Erythroblast (primary cell): ENCODE data around the gene BIN2.

Source experiments
- DNase-seq, 2 experiments: peaks; one replicate each; lab custom pipeline; 2025; lab: John Stamatoyannopoulos, UW
- GATA1 ChIP-seq: IDR thresholded peaks from 2 replicates; pipeline ENCODE4 v1.6.1; 2011; ENCODE audit warnings: low read depth, mild to moderate bottlenecking, control low read depth, low read length, moderate library complexity
- POLR2A ChIP-seq: IDR thresholded peaks from 2 replicates; pipeline ENCODE4 v1.6.1; 2011; ENCODE audit warnings: mild to moderate bottlenecking, low read length

The BIN2 gene

GRCh38 chr12:51360315-51360714, 36.3 kb upstream of the BIN2 start:
- no peak for DNase-seq
- no peak for TF ChIP-seq GATA1
- TF ChIP-seq POLR2A: no peak

GRCh38 chr12:51359851-51360250, 35.9 kb upstream of the BIN2 start:
- no peak for TF ChIP-seq POLR2A
- TF ChIP-seq GATA1: no peak
- no peak for DNase-seq

GRCh38 chr12:51358496-51358895, 34.5 kb upstream of the BIN2 start:
- no peak for DNase-seq
- TF ChIP-seq GATA1 (no peak), POLR2A (no peak)

GRCh38 chr12:51357374-51358047, 33.5 kb upstream of the BIN2 start:
- no peak for TF ChIP-seq GATA1
- TF ChIP-seq POLR2A: no peak
- no peak for DNase-seq

- peak; percentile 53 to 67 for DNase-seq
- TF ChIP-seq GATA1 (no peak), POLR2A (no peak)
Observed at GRCh38 chr12:51351913-51352532, 28.0 kb upstream of the BIN2 start.

GRCh38 chr12:51349026-51349425, 25.1 kb upstream of the BIN2 start:
- TF ChIP-seq POLR2A: no peak
- no peak for TF ChIP-seq GATA1
- no peak for DNase-seq

GRCh38 chr12:51348116-51348515, 24.1 kb upstream of the BIN2 start:
- no peak for DNase-seq
- TF ChIP-seq GATA1: no peak
- TF ChIP-seq POLR2A: no peak

GRCh38 chr12:51346581-51346980, 22.6 kb upstream of the BIN2 start, which contains the start of gene CELA1:
Gene CELA1, minus strand, starts transcription at chr12:51346679. Its CDS starts 41 bp downstream, at chr12:51346638.
- no peak for DNase-seq
- TF ChIP-seq GATA1 (no peak), POLR2A (no peak)

GRCh38 chr12:51345681-51346080, 21.7 kb upstream of the BIN2 start:
- no peak for TF ChIP-seq POLR2A
- no peak for TF ChIP-seq GATA1
- no peak for DNase-seq

- no peak for TF ChIP-seq POLR2A
- no peak for DNase-seq
Observed at GRCh38 chr12:51343201-51343600, 19.2 kb upstream of the BIN2 start.

- no peak for TF ChIP-seq POLR2A
- TF ChIP-seq GATA1: no peak
- no peak for DNase-seq
Observed at GRCh38 chr12:51342416-51342815, 18.4 kb upstream of the BIN2 start.

GRCh38 chr12:51341251-51342007, 17.5 kb upstream of the BIN2 start:
- peak; percentile 71 to 84 for DNase-seq
- TF ChIP-seq GATA1: no peak
- no peak for TF ChIP-seq POLR2A

- no peak for DNase-seq
- TF ChIP-seq POLR2A (no peak), GATA1 (no peak)
Observed at GRCh38 chr12:51339750-51340149, 15.8 kb upstream of the BIN2 start.

GRCh38 chr12:51337336-51337735, 13.4 kb upstream of the BIN2 start:
- peak in 1 of 2 experiments; percentile 11 for DNase-seq
